MCF 10A (cell line): ENCODE measurements around the gene CEL. TPM values are rescaled to one million over a fixed set of nuclear protein-coding genes. Genes with fewer than 3 reads are reported as not detected.
A peak's percentile ranks its signal among the peaks of the same experiment; 100 is the strongest.
"Not testable (repeated sequence)": the region's sequence is repeated elsewhere in the genome, so short reads cannot be mapped to it uniquely, and the experiment has no call there.

Source experiments
- BruUV-seq: library from RNA; stranded (reverse); fragments of 400-500 nt; replicated peaks from 2 replicates; lab custom pipeline; 2021; lab: Mats Ljungman, UMichigan
- CTCF ChIA-PET: fragments of 300-600 bp; sonication (Branson Sonifier 250); formaldehyde crosslinking; extraction: SDS; loops from one replicate; lab custom pipeline; 2021; ENCODE audit warnings: antibody characterized with exemption, inconsistent platforms; lab: Yijun Ruan, JAX
- POLR2A ChIA-PET: fragments of 300-600, 350-650 bp; sonication (Branson Sonifier 250); formaldehyde crosslinking; extraction: SDS; loops from one replicate; lab custom pipeline; 2020; ENCODE audit warnings: antibody characterized with exemption, inconsistent platforms; lab: Yijun Ruan, JAX
- DNase-seq: peaks from one replicate; pipeline ENCODE4 v3.0.0-alpha.2; 2018; ENCODE audit not compliant: unreplicated experiment
- H3K27ac Mint-ChIP-seq: one replicate; pipeline ENCODE4 v1.8.0; 2022; ENCODE audit warnings: mild to moderate bottlenecking, low read depth, mixed read lengths; ENCODE audit not compliant: unreplicated experiment
- H3K27me3 Mint-ChIP-seq: one replicate; pipeline ENCODE4 v1.8.0; 2022; ENCODE audit warnings: mixed read lengths; ENCODE audit not compliant: insufficient read depth, unreplicated experiment
- H3K36me3 Mint-ChIP-seq: one replicate; pipeline ENCODE4 v1.8.0; 2022; ENCODE audit warnings: mild to moderate bottlenecking, moderate library complexity, mixed read lengths; ENCODE audit not compliant: insufficient read depth, unreplicated experiment
- H3K4me1 Mint-ChIP-seq: one replicate; pipeline ENCODE4 v1.8.0; 2022; ENCODE audit warnings: mixed read lengths; ENCODE audit not compliant: insufficient read depth, unreplicated experiment
- H3K4me3 Mint-ChIP-seq: one replicate; pipeline ENCODE4 v1.8.0; 2022; ENCODE audit warnings: mild to moderate bottlenecking, moderate library complexity, mixed read lengths; ENCODE audit not compliant: unreplicated experiment
- H3K9me3 Mint-ChIP-seq: one replicate; pipeline ENCODE4 v1.8.0; 2022; ENCODE audit warnings: mixed read lengths; ENCODE audit not compliant: unreplicated experiment
- intact Hi-C: fragments of 100-400 bp; cut with micrococcal nuclease; formaldehyde crosslinking; loops from 2 replicates; pipeline ENCODE4 v1.14.1; 2022
- total RNA-seq: library from RNA; stranded (reverse); gene quantifications from 2 replicates; pipeline ENCODE4 v1.2.3, GENCODE V29; 2022
- TF ChIP-seq, protein P1 (sequence below): fragments of 200-600 bp; IDR thresholded peaks from one replicate; pipeline ENCODE4 v1.8.0; 2022; ENCODE audit warnings: antibody characterized with exemption, mild to moderate bottlenecking; ENCODE audit not compliant: unreplicated experiment

Gene CEL
- total RNA-seq, 1 experiment from 2014 or later = 1.9 TPM

GRCh38 chr9:133075925-133076630, 14.3 kb downstream of the CEL start:
- intact Hi-C loops = no loop called here
- ChIA-PET POLR2A (interaction anchor here (0.7 to 1.4 kb wide), 2 partner anchors 46 to 1280 kb away, joined by 4 read pairs; no protein-coding TSS in a partner anchor), CTCF (interaction anchor here (0.6 to 2.2 kb wide), 3 partner anchors 34 to 71 kb away, joined by 3 to 13 read pairs (median 3); no protein-coding TSS in a partner anchor)
- H3K9me3 Mint-ChIP-seq = no peaks in the 10 kb centered on the region
- H3K27me3 Mint-ChIP-seq = peaks cover 14% of the 10 kb centered on the region
- H3K4me3 Mint-ChIP-seq = no peak overlapping the region
- H3K27ac Mint-ChIP-seq = no peak overlapping the region
- H3K36me3 Mint-ChIP-seq = no peaks in the 10 kb centered on the region
- no TSS peak for BruUV-seq
- peak; percentile 20 for DNase-seq
- TF ChIP-seq, protein P1, sequence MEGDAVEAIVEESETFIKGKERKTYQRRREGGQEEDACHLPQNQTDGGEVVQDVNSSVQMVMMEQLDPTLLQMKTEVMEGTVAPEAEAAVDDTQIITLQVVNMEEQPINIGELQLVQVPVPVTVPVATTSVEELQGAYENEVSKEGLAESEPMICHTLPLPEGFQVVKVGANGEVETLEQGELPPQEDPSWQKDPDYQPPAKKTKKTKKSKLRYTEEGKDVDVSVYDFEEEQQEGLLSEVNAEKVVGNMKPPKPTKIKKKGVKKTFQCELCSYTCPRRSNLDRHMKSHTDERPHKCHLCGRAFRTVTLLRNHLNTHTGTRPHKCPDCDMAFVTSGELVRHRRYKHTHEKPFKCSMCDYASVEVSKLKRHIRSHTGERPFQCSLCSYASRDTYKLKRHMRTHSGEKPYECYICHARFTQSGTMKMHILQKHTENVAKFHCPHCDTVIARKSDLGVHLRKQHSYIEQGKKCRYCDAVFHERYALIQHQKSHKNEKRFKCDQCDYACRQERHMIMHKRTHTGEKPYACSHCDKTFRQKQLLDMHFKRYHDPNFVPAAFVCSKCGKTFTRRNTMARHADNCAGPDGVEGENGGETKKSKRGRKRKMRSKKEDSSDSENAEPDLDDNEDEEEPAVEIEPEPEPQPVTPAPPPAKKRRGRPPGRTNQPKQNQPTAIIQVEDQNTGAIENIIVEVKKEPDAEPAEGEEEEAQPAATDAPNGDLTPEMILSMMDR = no peak
- peaks cover 10% of the 10 kb centered on the region for H3K4me1 Mint-ChIP-seq

- DNase-seq = no peak
- Mint-ChIP-seq H3K4me1 (peaks cover 10% of the 10 kb centered on the region), H3K9me3 (no peaks in the 10 kb centered on the region), H3K27me3 (peaks cover 14% of the 10 kb centered on the region), H3K36me3 (no peaks in the 10 kb centered on the region), H3K4me3 (no peak overlapping the region), H3K27ac (no peak overlapping the region)
- intact Hi-C loops = no loop called here
- BruUV-seq = no TSS peak
- POLR2A ChIA-PET = interaction anchor here (1.4 kb wide), 1 partner anchor 47 kb away, joined by 4 read pairs; no protein-coding TSS in a partner anchor
- CTCF ChIA-PET = interaction anchor here (0.6 to 2.2 kb wide), 4 partner anchors 35 to 252 kb away, joined by 3 to 13 read pairs (median 3); no protein-coding TSS in a partner anchor
- TF ChIP-seq, protein P1 = no peak
These were observed 14.9 kb downstream of the CEL start for GRCh38 chr9:133076691-133077090.

DNA sequence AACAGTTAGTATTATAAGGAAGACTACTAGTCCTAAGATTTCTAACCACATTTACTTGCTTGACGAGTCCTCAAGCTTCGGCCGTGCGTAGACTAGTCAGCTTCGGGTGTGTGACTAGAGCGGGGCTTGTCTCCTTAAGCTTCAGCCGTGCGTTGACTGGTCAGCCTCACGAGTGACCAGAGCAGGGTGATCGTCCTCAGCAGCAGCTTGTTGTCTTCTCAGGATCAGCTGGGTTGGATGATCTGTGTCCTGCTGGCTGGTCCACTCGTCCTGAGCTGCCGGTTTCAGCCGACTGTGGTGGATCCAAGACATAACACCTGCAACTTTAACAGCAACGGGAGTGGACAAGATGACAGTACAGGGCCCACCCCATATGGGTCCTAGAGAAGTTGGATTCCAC, 16.7 kb downstream of the CEL start:
- no peak overlapping the region for H3K27ac Mint-ChIP-seq
- CTCF ChIA-PET = interaction anchor here (1.1 to 1.6 kb wide), 4 partner anchors 17 to 68 kb away, joined by 3 to 9 read pairs (median 4); no protein-coding TSS in a partner anchor

DNA sequence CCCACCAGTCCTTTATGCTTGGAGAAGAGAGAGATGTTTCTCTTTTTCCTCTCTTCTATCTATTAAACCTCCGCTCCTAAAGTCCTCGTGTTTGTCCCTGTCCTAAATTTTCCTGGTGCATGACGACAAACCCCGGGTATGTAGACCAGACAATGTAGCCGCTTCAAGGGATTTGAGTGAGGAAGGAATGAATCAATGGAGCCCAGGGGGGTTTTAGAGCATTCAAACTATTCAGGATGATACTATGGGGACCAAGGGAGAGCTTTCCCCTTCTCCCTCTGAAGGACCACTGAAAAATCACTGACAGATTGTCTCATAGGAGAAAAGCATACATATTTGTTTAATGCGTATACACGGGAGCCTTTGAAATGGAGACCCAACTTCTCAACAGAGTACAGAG, 18.4 kb downstream of the CEL start:
- Mint-ChIP-seq H3K4me3 (no peak overlapping the region), H3K4me1 (peaks cover 10% of the 10 kb centered on the region), H3K9me3 (no peaks in the 10 kb centered on the region), H3K36me3 (no peaks in the 10 kb centered on the region), H3K27ac (no peak overlapping the region), H3K27me3 (peaks cover 14% of the 10 kb centered on the region)
- intact Hi-C loops = no loop called here
- POLR2A ChIA-PET = no interaction called here
- no peak for DNase-seq
- CTCF ChIA-PET = interaction anchor here (0.7 to 1.1 kb wide), 2 partner anchors 68 to 751 kb away, joined by 3 to 5 read pairs; no protein-coding TSS in a partner anchor
- BruUV-seq = no TSS peak
- TF ChIP-seq, protein P1 = no peak

More for the DNA sequence above, 16.7 kb downstream of the CEL start:
- BruUV-seq = no TSS peak
- TF ChIP-seq, protein P1 = no peak
- no peak for DNase-seq
- Mint-ChIP-seq H3K9me3 (no peaks in the 10 kb centered on the region), H3K4me1 (peaks cover 10% of the 10 kb centered on the region), H3K27me3 (peaks cover 14% of the 10 kb centered on the region), H3K36me3 (no peaks in the 10 kb centered on the region), H3K4me3 (no peak overlapping the region)
- intact Hi-C loops = no loop called here
- POLR2A ChIA-PET = no interaction called here

- DNase-seq, H3K27ac Mint-ChIP-seq, H3K4me1 Mint-ChIP-seq, BruUV-seq, H3K4me3 Mint-ChIP-seq, intact Hi-C loops, H3K9me3 Mint-ChIP-seq, H3K36me3 Mint-ChIP-seq: not testable (repeated sequence)
- CTCF ChIA-PET = interaction anchor here (0.7 kb wide), 1 partner anchor 752 kb away, joined by 5 read pairs; no protein-coding TSS in a partner anchor
- peaks cover 14% of the 10 kb centered on the region for H3K27me3 Mint-ChIP-seq
- POLR2A ChIA-PET = interaction anchor here (1.4 kb wide), 1 partner anchor 9 kb away, joined by 4 read pairs; no protein-coding TSS in a partner anchor
These were observed 19.3 kb downstream of the CEL start for GRCh38 chr9:133080786-133081779.
